Measurements from ENCODE around the gene PIK3R2. TPM values are rescaled to one million over a fixed set of nuclear protein-coding genes. Genes with fewer than 3 reads are reported as not detected.

Gene PIK3R2
- total and polyA plus RNA-seq, 4 donors: 1.8 to 21.8 (median 9.6) TPM

DNA sequence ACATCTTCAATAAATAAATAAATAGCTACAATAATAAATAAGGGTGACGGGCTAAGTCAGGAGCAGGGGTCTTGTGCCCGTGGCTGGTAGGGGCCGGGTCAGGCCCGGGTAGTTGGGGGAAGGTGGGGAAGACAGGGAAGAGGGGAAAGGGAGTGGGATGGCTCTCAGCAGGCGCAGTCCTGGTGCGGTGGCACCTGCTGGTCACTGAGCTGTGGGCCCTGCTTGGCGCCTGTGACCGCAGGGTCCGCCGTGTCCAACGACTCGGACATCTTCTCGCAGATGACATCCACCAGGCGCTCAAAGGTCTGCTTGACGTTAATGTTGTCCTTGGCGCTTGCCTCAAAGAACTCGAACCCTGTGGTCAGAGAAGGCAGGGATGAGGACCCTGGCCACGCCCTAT lies 44.3 kb downstream of the PIK3R2 start:
- DNase-seq (no peak), ATAC-seq (ENCODE audit: low FRiP score) (no peak)
- intact Hi-C loops (cut with DNase I): no loop called here
- no peaks in the 10 kb centered on the region for H3K4me1 ChIP-seq (ENCODE audit: control insufficient read depth in 1 of 2, insufficient read depth in 2 of 2, low read length in 2 of 2)
- no peak overlapping the region for H3K4me3 ChIP-seq (ENCODE audit: low read length in 2 of 2)
- H3K9me3 ChIP-seq (ENCODE audit: control insufficient read depth, low read length): no peaks in the 10 kb centered on the region
- no peaks in the 10 kb centered on the region for H3K36me3 ChIP-seq (ENCODE audit: control insufficient read depth in 1 of 2, insufficient read depth in 2 of 2, low read length in 1 of 2)
- no peaks in the 10 kb centered on the region for H3K27me3 ChIP-seq (ENCODE audit: control insufficient read depth in 1 of 2, insufficient read depth in 2 of 2, low read length in 1 of 2)
- no peak overlapping the region for H3K27ac ChIP-seq (ENCODE audit: low read depth in 1 of 2, low read length in 2 of 2)
- 89% methylated on average over 18 of the region's 18 CpGs for WGBS, 2 donors

DNA sequence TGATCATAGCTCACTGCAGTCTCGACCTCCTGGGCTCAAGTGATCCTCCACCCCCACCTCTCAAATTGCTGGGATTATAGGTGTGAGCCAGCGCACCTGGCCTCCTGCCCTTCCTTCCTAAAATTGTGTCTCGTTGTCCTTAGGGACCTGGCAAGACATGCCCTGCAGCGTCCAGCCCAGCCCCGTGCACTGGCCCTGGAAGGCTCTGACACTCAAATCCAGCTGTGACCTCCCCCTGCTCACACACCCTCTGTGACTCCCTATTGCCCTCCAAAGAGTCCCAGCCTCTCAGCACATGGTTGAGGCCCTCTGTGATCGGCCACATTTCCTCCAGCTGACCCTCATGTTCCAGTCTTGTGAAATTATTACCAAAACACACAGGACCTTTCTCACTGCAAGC lies 45.0 kb downstream of the PIK3R2 start:
- Histone ChIP-seq H3K27ac (ENCODE audit: low read depth in 1 of 2, low read length in 2 of 2) (no peak overlapping the region), H3K9me3 (ENCODE audit: control insufficient read depth, low read length) (no peaks in the 10 kb centered on the region), H3K4me1 (ENCODE audit: control insufficient read depth in 1 of 2, insufficient read depth in 2 of 2, low read length in 2 of 2) (no peaks in the 10 kb centered on the region), H3K36me3 (ENCODE audit: control insufficient read depth in 1 of 2, insufficient read depth in 2 of 2, low read length in 1 of 2) (no peaks in the 10 kb centered on the region), H3K4me3 (ENCODE audit: low read length in 2 of 2) (no peak overlapping the region), H3K27me3 (ENCODE audit: control insufficient read depth in 1 of 2, insufficient read depth in 2 of 2, low read length in 1 of 2) (no peaks in the 10 kb centered on the region)
- 77 to 79% methylated on average over 6 of the region's 6 CpGs for WGBS, 2 donors
- DNase-seq (no peak), ATAC-seq (ENCODE audit: low FRiP score) (no peak)
- intact Hi-C loops (cut with DNase I): no loop called here

DNA sequence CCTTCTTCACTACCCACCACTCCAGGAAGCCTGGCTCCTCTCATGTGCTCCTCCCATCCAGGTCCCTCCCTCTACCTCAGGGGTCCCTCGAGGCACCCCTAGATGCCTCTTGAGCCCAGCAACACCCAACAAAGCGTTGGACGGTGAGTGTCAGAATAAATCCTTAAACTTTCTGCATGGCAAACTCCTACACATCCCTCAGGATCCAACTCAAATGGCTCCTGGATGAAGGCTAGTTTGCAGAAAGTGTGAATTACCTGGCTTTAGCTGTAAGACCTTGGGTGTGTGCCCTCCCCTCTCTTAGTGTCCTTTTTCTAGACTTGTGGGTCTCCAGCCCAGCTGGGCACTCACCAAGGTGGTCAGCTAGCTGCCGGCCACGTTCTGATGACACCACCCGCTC lies 45.4 kb downstream of the PIK3R2 start:
- DNase-seq: no peak
- intact Hi-C loops (cut with DNase I): no loop called here
- ATAC-seq (ENCODE audit: low FRiP score): no peak
- no peaks in the 10 kb centered on the region for H3K27me3 ChIP-seq (ENCODE audit: control insufficient read depth in 1 of 2, insufficient read depth in 2 of 2, low read length in 1 of 2)
- H3K4me1 ChIP-seq (ENCODE audit: control insufficient read depth in 1 of 2, insufficient read depth in 2 of 2, low read length in 2 of 2): no peaks in the 10 kb centered on the region
- no peak overlapping the region for H3K27ac ChIP-seq (ENCODE audit: low read depth in 1 of 2, low read length in 2 of 2)
- no peak overlapping the region for H3K4me3 ChIP-seq (ENCODE audit: low read length in 2 of 2)
- no peaks in the 10 kb centered on the region for H3K36me3 ChIP-seq (ENCODE audit: control insufficient read depth in 1 of 2, insufficient read depth in 2 of 2, low read length in 1 of 2)
- no peaks in the 10 kb centered on the region for H3K9me3 ChIP-seq (ENCODE audit: control insufficient read depth, low read length)
- WGBS, 2 donors: 91 to 92% methylated on average over 6 of the region's 6 CpGs

DNA sequence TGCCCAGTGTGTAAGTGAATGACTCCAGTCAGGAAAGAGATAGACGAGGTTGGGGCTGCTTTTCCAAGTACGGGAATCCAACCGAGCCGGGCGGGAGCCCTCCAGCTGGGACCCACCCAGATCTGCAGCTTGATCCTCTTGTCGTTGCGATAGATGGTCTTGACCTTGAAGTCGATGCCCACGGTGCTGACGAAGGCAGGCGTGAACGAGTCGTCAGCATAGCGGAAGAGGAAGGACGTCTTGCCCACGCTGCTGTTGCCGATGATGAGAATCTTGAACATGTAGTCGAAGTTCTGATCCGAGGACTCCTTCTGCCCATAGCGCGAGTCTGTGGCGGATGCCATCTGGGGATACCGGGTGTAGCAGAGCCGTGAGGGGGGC lies 49.4 kb downstream of the PIK3R2 start:
- H3K4me1 ChIP-seq (ENCODE audit: control insufficient read depth in 1 of 2, insufficient read depth in 2 of 2, low read length in 2 of 2): peaks cover 0 to 3% of the 10 kb centered on the region in 2 donors
- WGBS, 2 donors: 87% methylated on average over 24 of the region's 24 CpGs
- H3K36me3 ChIP-seq (ENCODE audit: control insufficient read depth in 1 of 2, insufficient read depth in 2 of 2, low read length in 1 of 2): no peaks in the 10 kb centered on the region
- H3K4me3 ChIP-seq (ENCODE audit: low read length in 2 of 2): no peak overlapping the region
- no peak for DNase-seq
- no peak overlapping the region for H3K27ac ChIP-seq (ENCODE audit: low read depth in 1 of 2, low read length in 2 of 2)
- no peak for ATAC-seq (ENCODE audit: low FRiP score)
- intact Hi-C loops (cut with DNase I): loop anchor here in 1 of 2 donors (10.0 kb wide), 1 partner anchor 212 kb away; the partner anchor contains the start of gene SSBP4
- no peaks in the 10 kb centered on the region for H3K27me3 ChIP-seq (ENCODE audit: control insufficient read depth in 1 of 2, insufficient read depth in 2 of 2, low read length in 1 of 2)
- no peaks in the 10 kb centered on the region for H3K9me3 ChIP-seq (ENCODE audit: control insufficient read depth, low read length)

DNA sequence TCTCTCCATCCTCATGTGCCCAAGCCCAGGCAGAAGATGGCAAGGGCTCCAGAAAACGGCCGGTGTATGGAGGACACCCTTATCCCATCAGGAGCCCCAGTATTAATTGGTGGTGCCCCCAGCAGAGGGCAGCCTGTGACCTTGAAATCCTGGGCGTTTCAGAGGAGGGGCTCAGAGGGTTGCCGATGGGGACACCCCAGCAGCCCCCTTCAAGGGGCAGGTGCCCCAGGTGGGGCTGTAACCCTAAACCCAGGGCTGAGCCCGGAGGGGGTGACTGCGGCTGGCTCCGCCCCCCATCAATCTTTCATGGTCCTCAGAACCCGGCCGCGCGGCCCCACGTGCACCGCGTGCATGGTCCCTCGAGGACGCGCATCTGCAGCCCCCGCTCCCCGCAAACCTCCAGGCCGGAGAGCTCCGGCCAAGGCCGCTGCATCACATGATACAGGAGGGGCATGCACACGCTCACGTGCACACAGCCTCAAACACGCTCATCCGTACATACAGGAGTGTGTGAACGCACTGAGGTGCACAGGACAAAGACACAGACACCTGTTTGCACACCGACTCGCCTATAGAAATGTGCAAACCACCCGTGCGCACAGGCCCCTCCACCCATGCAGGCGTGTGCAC lies 49.9 kb downstream of the PIK3R2 start:
- H3K27ac ChIP-seq (ENCODE audit: low read depth in 1 of 2, low read length in 2 of 2): no peak overlapping the region
- H3K4me3 ChIP-seq (ENCODE audit: low read length in 2 of 2): no peak overlapping the region
- H3K36me3 ChIP-seq (ENCODE audit: control insufficient read depth in 1 of 2, insufficient read depth in 2 of 2, low read length in 1 of 2): no peaks in the 10 kb centered on the region
- no peaks in the 10 kb centered on the region for H3K9me3 ChIP-seq (ENCODE audit: control insufficient read depth, low read length)
- no peak for ATAC-seq (ENCODE audit: low FRiP score)
- H3K4me1 ChIP-seq (ENCODE audit: control insufficient read depth in 1 of 2, insufficient read depth in 2 of 2, low read length in 2 of 2): peaks cover 0 to 3% of the 10 kb centered on the region in 2 donors
- DNase-seq: peak; percentile 65 to 82
- WGBS, 2 donors: 6 to 8% methylated on average over 31 to 32 of the region's 32 CpGs
- H3K27me3 ChIP-seq (ENCODE audit: control insufficient read depth in 1 of 2, insufficient read depth in 2 of 2, low read length in 1 of 2): no peaks in the 10 kb centered on the region
- intact Hi-C loops (cut with DNase I): loop anchor here in 1 of 2 donors (10.0 kb wide), 1 partner anchor 212 kb away; the partner anchor contains the start of gene SSBP4

DNA sequence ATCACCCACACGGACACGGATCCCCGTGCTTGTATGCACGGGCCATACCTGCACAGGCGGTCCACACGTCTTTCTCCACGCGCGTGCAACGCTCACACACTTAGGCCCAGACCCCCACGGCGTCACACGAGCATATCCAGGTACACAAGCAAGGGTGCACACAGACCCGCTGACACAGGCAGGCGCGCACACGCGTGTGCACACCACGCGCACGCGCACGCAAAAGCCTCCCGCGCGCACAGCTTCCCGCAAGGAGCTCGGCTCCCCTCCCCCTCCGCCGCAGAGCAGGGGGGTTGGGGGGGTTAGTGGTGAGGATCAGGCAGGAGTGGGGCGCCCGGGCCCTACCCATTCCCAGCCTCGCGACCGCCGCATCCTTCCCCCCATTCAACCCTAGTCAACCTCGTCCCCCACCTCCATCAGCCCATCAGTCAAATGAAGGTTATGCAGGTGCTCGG lies 50.5 kb downstream of the PIK3R2 start:
- H3K4me3 ChIP-seq (ENCODE audit: low read length in 2 of 2): peak overlapping the region; percentile 22 to 30
- intact Hi-C loops (cut with DNase I): loop anchor here in 1 of 2 donors (10.0 kb wide), 1 partner anchor 211 kb away; the partner anchor contains the start of gene SSBP4
- H3K36me3 ChIP-seq (ENCODE audit: control insufficient read depth in 1 of 2, insufficient read depth in 2 of 2, low read length in 1 of 2): no peaks in the 10 kb centered on the region
- H3K9me3 ChIP-seq (ENCODE audit: control insufficient read depth, low read length): no peaks in the 10 kb centered on the region
- H3K27me3 ChIP-seq (ENCODE audit: control insufficient read depth in 1 of 2, insufficient read depth in 2 of 2, low read length in 1 of 2): no peaks in the 10 kb centered on the region
- ATAC-seq (ENCODE audit: low FRiP score) (peak; percentile 1), DNase-seq (peak in 1 of 2 donors; percentile 85)
- H3K27ac ChIP-seq (ENCODE audit: low read depth in 1 of 2, low read length in 2 of 2): no peak overlapping the region
- WGBS, 2 donors: 1% methylated on average over 38 of the region's 38 CpGs
- H3K4me1 ChIP-seq (ENCODE audit: control insufficient read depth in 1 of 2, insufficient read depth in 2 of 2, low read length in 2 of 2): peaks cover 0 to 3% of the 10 kb centered on the region in 2 donors

DNA sequence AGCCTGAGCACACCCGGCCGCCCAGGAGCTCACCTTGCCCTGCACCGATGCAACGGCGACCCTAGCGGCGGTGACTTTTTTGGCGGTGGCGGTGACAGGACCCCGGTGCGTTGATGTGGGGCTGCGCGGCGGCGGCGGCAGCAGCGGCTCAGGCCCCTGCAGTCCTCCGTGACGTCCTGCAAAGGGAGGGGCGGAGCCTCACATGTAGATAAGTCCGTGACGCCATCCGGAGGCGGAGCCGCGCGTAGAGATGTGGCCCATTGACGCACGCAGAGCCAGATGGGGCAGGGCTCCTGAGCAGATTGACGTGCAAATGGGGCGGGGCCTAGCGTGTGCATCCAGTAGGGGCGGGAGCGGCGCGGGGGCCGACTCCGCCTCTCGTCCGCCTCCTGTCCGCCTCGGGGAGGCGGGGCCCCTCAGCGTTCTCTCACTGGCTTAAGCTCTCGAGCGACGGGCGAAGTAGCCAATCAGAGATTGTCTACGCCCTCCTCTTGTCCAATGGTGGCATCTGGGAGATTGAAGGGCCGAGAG lies 51.0 kb downstream of the PIK3R2 start, which contains the start of gene RAB3A:
Gene RAB3A (minus strand): TSS at position 180 of the 531 bp plus-strand sequence. CDS start 1,302 bp downstream, outside the sequence.
- WGBS, 2 donors: 0 to 1% methylated on average over 45 to 50 of the region's 50 CpGs
- H3K9me3 ChIP-seq (ENCODE audit: control insufficient read depth, low read length): no peaks in the 10 kb centered on the region
- peak; percentile 100 for DNase-seq
- peak; percentile 98 for ATAC-seq (ENCODE audit: low FRiP score)
- H3K27me3 ChIP-seq (ENCODE audit: control insufficient read depth in 1 of 2, insufficient read depth in 2 of 2, low read length in 1 of 2): no peaks in the 10 kb centered on the region
- H3K36me3 ChIP-seq (ENCODE audit: control insufficient read depth in 1 of 2, insufficient read depth in 2 of 2, low read length in 1 of 2): no peaks in the 10 kb centered on the region
- intact Hi-C loops (cut with DNase I): loop anchor here in 1 of 2 donors (1.0 to 10.0 kb wide), 2 partner anchors 11 to 211 kb away; partner anchors contain the start of genes MPV17L2 and SSBP4
- peaks cover 0 to 3% of the 10 kb centered on the region in 2 donors for H3K4me1 ChIP-seq (ENCODE audit: control insufficient read depth in 1 of 2, insufficient read depth in 2 of 2, low read length in 2 of 2)
- H3K4me3 ChIP-seq (ENCODE audit: low read length in 2 of 2): peak within 1 kb of the TSS; percentile 41 to 66
- peak within 1 kb of the TSS; percentile 72 to 87 for H3K27ac ChIP-seq (ENCODE audit: low read depth in 1 of 2, low read length in 2 of 2)

DNA sequence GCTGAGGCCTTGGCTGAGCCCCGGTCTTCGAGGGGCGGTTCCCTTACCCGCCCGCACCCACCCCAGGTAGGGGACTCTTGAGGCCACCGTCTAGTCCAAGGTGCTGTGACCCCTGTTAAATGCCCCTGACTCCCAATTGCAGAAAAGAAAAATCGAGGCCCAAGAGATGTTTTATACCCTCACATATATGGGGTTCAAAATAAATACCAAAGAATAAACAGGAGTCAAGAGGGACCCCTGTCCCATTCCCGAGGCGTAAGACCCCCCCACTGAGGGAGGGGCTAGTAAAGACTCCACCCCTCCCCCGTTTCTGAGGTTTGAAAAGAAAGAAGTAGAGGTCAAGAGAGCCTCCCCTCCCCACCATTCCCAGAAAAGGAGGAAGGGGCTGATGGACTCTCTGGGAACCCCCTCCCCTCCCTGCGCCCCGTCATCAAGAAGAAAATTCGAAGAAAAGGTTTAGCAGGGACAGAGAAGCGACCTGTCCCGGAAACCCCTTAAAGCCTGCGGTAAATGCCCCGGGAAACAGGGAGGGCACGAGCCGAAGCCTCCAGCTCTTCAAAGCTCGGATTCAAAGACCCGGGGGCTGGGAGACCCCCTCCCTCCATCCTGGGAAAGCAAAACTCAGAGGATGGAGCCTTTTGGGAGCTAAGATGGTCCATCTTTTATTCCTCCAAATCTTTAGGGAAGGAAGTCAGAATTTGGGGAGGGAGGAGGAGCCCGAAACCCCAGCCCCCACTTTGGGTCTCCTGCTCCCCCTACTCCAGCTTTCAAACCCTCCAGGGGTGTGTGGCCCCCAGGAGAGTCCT lies 51.6 kb downstream of the PIK3R2 start:
- H3K36me3 ChIP-seq (ENCODE audit: control insufficient read depth in 1 of 2, insufficient read depth in 2 of 2, low read length in 1 of 2): no peaks in the 10 kb centered on the region
- H3K27me3 ChIP-seq (ENCODE audit: control insufficient read depth in 1 of 2, insufficient read depth in 2 of 2, low read length in 1 of 2): no peaks in the 10 kb centered on the region
- no peaks in the 10 kb centered on the region for H3K9me3 ChIP-seq (ENCODE audit: control insufficient read depth, low read length)
- H3K27ac ChIP-seq (ENCODE audit: low read depth in 1 of 2, low read length in 2 of 2): peak overlapping the region; percentile 72 to 87
- 1% methylated on average over 22 of the region's 22 CpGs for WGBS, 2 donors
- ATAC-seq (ENCODE audit: low FRiP score) (peak; percentile 53), DNase-seq (peak in 1 of 2 donors; percentile 62)
- peaks cover 0 to 3% of the 10 kb centered on the region in 2 donors for H3K4me1 ChIP-seq (ENCODE audit: control insufficient read depth in 1 of 2, insufficient read depth in 2 of 2, low read length in 2 of 2)
- intact Hi-C loops (cut with DNase I): loop anchor here (1.0 to 10.0 kb wide), 4 partner anchors 11 to 210 kb away; partner anchors contain the start of genes LSM4 (in 1 of the 2), MPV17L2 (in 1 of the 2) and SSBP4 (in 1 of the 2)
- peak overlapping the region; percentile 41 to 66 for H3K4me3 ChIP-seq (ENCODE audit: low read length in 2 of 2)

Data from aorta (tissue), 5 donors.